Glomerular visceral epithelial cell (primary cell): Measurements from ENCODE around the gene SPACA4.
A peak's percentile ranks its signal among the peaks of the same experiment; 100 is the strongest.
"Not testable (repeated sequence)": the region's sequence is repeated elsewhere in the genome, so short reads cannot be mapped to it uniquely, and the experiment has no call there.

Experiments
- DNase-seq: peaks from one replicate; pipeline ENCODE4 v3.0.0-alpha.2; 2016; ENCODE audit errors: extremely low spot score

The SPACA4 gene

GRCh38 chr19:48606463-48607358 is at the start of gene SPACA4:
Gene SPACA4, plus strand, starts transcription at chr19:48606742. Its CDS starts 237 bp downstream, at chr19:48606979.
- DNase-seq = no peak

- no peak for DNase-seq
Observed at GRCh38 chr19:48556825-48557224, 49.7 kb upstream of the SPACA4 start.

DNA sequence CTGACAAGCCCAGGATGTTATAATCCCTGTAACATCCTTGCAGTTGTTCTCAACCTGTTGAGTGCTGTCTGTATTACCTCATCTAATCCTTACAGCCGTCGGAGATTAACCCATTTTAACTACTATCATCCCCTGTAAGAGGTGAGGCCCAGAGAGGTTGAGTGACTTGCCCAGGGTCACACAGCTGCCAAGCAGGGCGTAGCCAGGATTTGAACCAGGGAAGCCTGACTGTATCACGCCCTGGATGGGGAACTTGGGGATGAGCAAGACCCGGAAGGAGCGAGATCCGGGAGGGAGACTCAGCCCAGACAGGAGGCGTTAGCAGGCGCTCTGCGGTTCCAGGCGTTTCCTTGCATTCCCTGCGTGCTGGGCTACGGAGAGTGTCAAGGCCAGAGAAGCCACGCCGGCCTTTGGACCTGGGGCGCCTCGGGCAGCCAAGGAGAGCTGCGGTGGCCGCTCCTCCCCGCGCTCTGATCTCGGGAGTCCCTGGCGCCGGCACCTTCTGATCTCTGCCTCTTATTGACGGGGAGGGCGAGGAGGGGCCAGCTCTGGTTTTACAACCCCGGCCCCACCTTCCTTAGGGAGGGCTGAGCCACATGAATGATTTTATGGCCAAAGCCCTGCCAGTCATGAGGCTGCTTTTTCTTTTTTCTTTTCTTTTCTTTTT is 48.4 kb upstream of the SPACA4 start:
- peak; percentile 84 for DNase-seq

DNA sequence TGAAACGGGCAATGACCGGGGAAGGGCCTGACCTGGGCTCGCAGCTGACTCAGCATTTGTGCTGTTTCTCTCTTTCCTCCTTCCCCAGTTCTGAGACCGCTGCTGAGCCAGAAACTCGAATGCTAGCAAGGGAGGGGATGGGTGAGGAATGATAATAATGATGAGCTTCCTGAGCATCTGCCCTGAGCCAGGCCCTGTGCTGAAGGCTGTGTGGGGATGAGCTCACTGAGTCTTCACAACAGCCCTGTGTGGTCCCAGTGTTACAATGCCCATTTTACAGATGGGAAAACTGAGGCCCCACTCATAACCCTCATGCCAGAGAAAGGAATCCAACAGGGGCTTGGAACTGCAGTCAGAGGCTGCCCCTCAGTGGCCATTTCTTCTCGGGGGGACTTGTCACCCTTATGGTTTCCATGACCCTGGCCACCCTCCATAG is 46.4 kb upstream of the SPACA4 start:
- DNase-seq = no peak

DNA sequence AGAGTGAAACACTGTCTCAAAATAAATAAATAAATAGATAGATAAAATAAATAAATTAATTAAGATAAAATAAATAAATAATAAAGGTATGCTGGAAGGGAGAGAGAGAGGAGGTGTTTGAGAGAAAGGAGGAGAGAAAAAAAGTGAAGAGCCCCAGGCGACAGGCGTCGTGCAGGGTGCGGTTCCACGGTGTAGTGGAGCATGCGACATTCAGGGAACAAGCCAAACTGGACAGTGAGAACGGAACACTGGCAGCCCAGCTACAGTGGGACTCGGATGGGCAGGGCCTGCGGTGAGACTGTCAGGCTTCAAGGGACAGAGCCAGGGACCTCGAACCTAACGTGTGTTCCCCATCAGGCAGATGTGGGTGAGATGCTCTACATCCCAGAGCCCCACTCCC is 45.1 kb upstream of the SPACA4 start:
- DNase-seq = no peak

DNA sequence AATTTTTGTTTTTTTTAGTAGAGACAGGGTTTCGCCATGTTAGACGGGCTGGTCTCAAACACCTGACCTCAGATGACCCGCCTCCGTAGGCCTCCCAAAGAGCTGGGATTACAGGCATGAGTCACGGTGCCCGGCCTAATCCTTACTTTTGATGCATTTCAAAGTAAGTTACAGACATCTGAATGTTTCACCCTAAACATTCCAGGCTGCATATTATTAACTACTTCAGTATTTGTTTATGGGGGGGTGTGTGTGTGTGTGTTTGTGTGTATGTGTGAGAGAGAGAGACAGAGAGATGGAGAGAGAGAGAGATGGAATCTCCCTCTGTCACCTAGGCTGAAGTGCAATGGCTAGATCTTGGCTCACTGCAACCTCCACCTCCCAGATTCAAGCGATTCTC is 41.5 kb upstream of the SPACA4 start:
- DNase-seq = peak; percentile 63

- peak; percentile 96 for DNase-seq
Observed at GRCh38 chr19:48568345-48568886, 38.1 kb upstream of the SPACA4 start.

DNA sequence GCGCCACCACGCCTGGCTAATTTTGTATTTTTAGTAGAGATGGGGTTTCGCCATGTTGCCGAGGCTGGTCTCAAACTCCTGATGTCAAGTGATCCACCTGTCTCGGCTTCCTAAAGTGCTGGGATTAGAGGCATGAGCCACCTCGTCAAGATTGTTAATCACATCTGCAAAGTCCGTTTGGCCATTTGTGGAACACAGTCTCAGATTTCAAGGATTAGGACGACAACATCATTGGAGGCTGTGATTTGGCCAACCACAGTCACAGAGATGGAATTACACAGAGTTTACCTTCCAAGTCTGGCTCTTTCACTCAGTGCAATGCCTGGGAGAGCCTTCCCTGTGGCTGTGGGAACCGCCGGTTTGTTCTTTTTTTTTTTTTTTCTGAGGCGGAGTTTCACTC is 36.7 kb upstream of the SPACA4 start:
- DNase-seq = no peak

GRCh38 chr19:48571378-48572162 is 35.0 kb upstream of the SPACA4 start:
- no peak for DNase-seq

- DNase-seq = no peak
Observed at GRCh38 chr19:48573163-48573505, 33.4 kb upstream of the SPACA4 start.

- DNase-seq = no peak
Observed at GRCh38 chr19:48575931-48576622, 30.5 kb upstream of the SPACA4 start.

- not testable (repeated sequence) for DNase-seq
Observed at GRCh38 chr19:48577908-48578307, 28.6 kb upstream of the SPACA4 start.

GRCh38 chr19:48578891-48579290 is 27.7 kb upstream of the SPACA4 start:
- DNase-seq = no peak

GRCh38 chr19:48582168-48582567 is 24.4 kb upstream of the SPACA4 start:
- DNase-seq = no peak

GRCh38 chr19:48587387-48587786 is 19.2 kb upstream of the SPACA4 start:
- DNase-seq = no peak

DNA sequence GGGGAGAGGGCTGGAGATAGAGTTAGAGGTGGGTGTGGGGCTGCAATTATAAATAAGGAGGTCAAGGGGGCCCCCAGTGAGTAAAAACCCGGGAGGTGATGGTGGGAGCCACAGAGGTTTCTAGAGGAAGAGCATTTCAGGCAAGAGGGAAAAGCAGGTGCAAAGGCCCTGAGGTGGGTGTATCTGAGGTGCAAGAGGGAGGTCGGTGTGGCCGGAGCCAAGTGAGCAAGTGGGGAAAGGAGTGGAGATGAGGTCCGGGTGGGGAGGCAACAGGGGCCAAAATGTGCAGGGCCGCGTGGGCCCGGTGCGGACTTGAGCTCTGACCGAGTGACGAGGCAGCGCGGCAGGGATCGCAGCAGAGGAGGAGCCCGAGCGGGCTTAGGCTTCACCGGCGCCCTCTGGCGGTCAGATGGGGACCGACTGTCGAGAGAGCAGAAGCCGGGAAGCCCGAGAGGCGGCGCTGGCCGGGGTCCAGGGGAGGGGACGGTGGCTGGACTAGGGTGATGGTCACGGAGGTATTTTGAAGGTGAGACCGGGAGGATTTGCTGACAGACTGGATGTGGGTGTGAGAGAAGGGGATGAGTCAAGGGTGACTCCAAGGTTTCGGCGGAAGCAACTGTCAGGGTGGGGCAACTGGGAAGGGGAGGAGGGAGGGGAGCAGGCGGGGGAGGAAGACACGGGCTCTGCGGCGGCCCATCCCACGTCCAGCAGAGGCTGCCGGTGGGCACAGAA is 17.7 kb upstream of the SPACA4 start:
- DNase-seq = peak; percentile 93

DNA sequence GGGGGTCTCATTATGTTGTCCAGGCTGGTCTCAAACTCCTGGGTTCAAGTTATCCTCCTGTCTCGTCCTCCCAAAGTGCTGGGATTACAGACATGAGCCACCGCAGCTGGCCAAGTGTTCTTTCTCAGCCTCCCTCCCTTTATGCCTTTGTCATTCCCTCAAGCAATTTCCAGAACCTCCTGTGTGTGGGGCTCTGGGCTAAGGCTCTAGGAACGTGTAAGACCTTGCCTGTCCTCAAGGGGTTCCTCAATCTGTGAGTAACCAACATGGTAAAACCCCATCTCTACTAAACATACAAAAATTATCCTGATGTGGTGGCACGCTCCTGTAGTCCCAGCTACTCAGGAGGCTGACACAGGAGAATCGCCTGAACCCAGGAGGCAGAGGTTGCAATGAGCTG is 15.5 kb upstream of the SPACA4 start:
- DNase-seq = no peak

- no peak for DNase-seq
Observed at GRCh38 chr19:48595171-48595570, 11.4 kb upstream of the SPACA4 start.

DNA sequence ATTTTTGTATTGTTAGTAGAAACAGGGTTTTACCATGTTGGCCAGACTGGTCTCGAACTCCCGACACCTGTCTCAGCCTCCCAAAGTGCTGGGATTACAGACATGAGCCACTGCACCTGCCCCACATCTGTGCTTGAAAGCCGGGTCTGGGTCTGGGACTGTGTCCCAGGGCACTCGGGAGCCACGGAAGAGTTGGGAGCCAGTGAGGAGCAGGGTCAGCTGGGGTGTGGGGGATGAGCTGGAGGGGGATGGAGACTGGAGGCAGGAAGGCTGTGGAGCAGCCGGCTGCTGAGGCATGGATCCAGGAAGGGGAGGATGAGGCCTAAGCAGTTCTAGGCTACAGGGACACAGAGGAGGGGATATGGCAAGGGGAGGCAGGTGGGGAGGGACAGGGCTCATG is 10.7 kb upstream of the SPACA4 start:
- no peak for DNase-seq

DNA sequence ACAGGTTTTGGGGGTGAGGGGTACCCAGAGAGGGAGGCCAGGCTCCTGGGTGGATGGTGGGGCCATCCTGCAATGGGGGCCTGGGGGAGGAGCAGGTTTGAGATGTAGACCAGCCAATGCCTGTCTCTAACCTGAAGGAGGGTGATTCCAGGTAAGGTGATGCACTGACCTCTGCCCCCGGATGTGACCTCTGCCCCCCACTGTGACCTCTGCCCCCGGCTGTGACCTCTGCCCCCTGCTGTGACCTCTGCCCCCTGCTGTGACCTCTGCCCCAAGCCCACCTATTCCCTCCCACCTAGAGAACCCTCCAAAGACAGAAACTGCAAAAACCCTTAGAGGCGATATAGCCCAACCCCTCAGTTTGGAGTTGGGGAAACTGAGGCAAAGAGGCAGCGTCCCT is 10.3 kb upstream of the SPACA4 start:
- no peak for DNase-seq
